GM23338 (cell line): ENCODE measurements around the gene OSBPL7. TPM values are rescaled to one million over a fixed set of nuclear protein-coding genes. Genes with fewer than 3 reads are reported as not detected.

Source experiments
- ATAC-seq: fragments of 200-7000 bp; cut with Tn5 transposase; 3 replicates; pipeline ENCODE4 v1.9.1; 2020
- DNase-seq: peaks from one replicate; pipeline ENCODE4 v3.0.0-alpha.2; 2015; ENCODE audit warnings: low spot score
- H2AFZ ChIP-seq: fragments of 200-600 bp; sonication (generic); 2 replicates; pipeline ENCODE4 v1.8.0; 2016; ENCODE audit warnings: antibody characterized with exemption, mild to moderate bottlenecking, moderate library complexity
- H3F3A ChIP-seq: fragments of 200-600 bp; sonication (generic); replicated peaks from 2 replicates; pipeline ENCODE4 v1.8.0; 2017; ENCODE audit warnings: antibody characterized with exemption, mixed run types, low read depth
- H3K27ac ChIP-seq: fragments of 200-600 bp; sonication (generic); 2 replicates; pipeline ENCODE4 v1.6.1; 2016; ENCODE audit warnings: low read depth
- H3K27me3 ChIP-seq: fragments of 200-600 bp; sonication (generic); 2 replicates; pipeline ENCODE4 v1.8.0; 2016; ENCODE audit warnings: mild to moderate bottlenecking, mixed run types, moderate library complexity; ENCODE audit not compliant: insufficient read depth
- H3K36me3 ChIP-seq: fragments of 200-600 bp; sonication (generic); 2 replicates; pipeline ENCODE4 v1.8.0; 2016; ENCODE audit warnings: mild to moderate bottlenecking; ENCODE audit not compliant: insufficient read depth
- H3K4me1 ChIP-seq: fragments of 200-600 bp; sonication (generic); 2 replicates; pipeline ENCODE4 v1.8.0; 2016; ENCODE audit warnings: mild to moderate bottlenecking, moderate library complexity; ENCODE audit not compliant: insufficient read depth
- H3K4me2 ChIP-seq: fragments of 200-600 bp; sonication (generic); 2 replicates; pipeline ENCODE4 v1.7.1; 2017; ENCODE audit warnings: mixed run types
- H3K4me3 ChIP-seq: fragments of 200-600 bp; sonication (generic); 2 replicates; pipeline ENCODE4 v1.6.1; 2016; ENCODE audit warnings: mixed run types
- H3K79me2 ChIP-seq: fragments of 200-600 bp; sonication (generic); replicated peaks from 2 replicates; pipeline ENCODE4 v1.8.0; 2017; ENCODE audit warnings: mild to moderate bottlenecking; ENCODE audit not compliant: insufficient read depth
- H3K9me2 ChIP-seq: fragments of 200-600 bp; sonication (generic); 2 replicates; pipeline ENCODE4 v1.8.0; 2017; ENCODE audit not compliant: insufficient read depth
- H4K20me1 ChIP-seq: fragments of 200-600 bp; sonication (generic); replicated peaks from 2 replicates; pipeline ENCODE4 v1.8.0; 2017; ENCODE audit warnings: mild to moderate bottlenecking; ENCODE audit not compliant: insufficient read depth
- H3K27ac Mint-ChIP-seq: 2 replicates; pipeline ENCODE4 v1.8.0; 2020; ENCODE audit warnings: inconsistent platforms, mild to moderate bottlenecking, moderate library complexity, mixed read lengths
- H3K27me3 Mint-ChIP-seq: 3 replicates; pipeline ENCODE4 v1.8.0; 2022; ENCODE audit warnings: low read depth, mild to moderate bottlenecking, moderate library complexity, mixed read lengths, inconsistent platforms; ENCODE audit not compliant: insufficient read depth, poor library complexity
- H3K36me3 Mint-ChIP-seq: 3 replicates; pipeline ENCODE4 v1.8.0; 2021; ENCODE audit warnings: low read depth, mild to moderate bottlenecking, inconsistent platforms, moderate library complexity, mixed read lengths
- H3K4me1 Mint-ChIP-seq: 3 replicates; pipeline ENCODE4 v1.8.0; 2020; ENCODE audit warnings: mild to moderate bottlenecking, inconsistent platforms, mixed read lengths
- H3K4me3 Mint-ChIP-seq: 3 replicates; pipeline ENCODE4 v1.8.0; 2021; ENCODE audit warnings: moderate library complexity, mild to moderate bottlenecking, inconsistent platforms, mixed read lengths
- H3K9me3 Mint-ChIP-seq: 3 replicates; pipeline ENCODE4 v1.8.0; 2020; ENCODE audit warnings: moderate library complexity, mild to moderate bottlenecking, inconsistent platforms, mixed read lengths
- CREB1 ChIP-seq: fragments of 250-450 bp; sonication (Bioruptor Pico); IDR thresholded peaks from 2 replicates; pipeline ENCODE4 v1.5.0; 2020; ENCODE audit warnings: low read depth, mild to moderate bottlenecking, moderate library complexity
- EZH2 ChIP-seq: fragments of 200-600 bp; sonication (generic); IDR thresholded peaks from one replicate; pipeline ENCODE4 v1.8.0; 2017; ENCODE audit warnings: antibody characterized with exemption, mild to moderate bottlenecking, low read depth; ENCODE audit not compliant: unreplicated experiment
- EZH2phosphoT487 ChIP-seq: fragments of 200-600 bp; sonication (generic); IDR thresholded peaks from one replicate; pipeline ENCODE4 v1.8.1; 2018; ENCODE audit warnings: antibody characterized with exemption; ENCODE audit not compliant: unreplicated experiment
- JUNB ChIP-seq: IDR thresholded peaks from one replicate; pipeline ENCODE4 v1.6.1; 2016; ENCODE audit warnings: antibody characterized with exemption; ENCODE audit not compliant: unreplicated experiment
- NANOG ChIP-seq: IDR thresholded peaks from 2 replicates; pipeline ENCODE4 v1.6.1; 2016; ENCODE audit warnings: antibody characterized with exemption, borderline replicate concordance
- POLR2AphosphoS5 ChIP-seq: IDR thresholded peaks from 2 replicates; pipeline ENCODE4 v1.6.1; 2016; ENCODE audit warnings: antibody characterized with exemption, low read depth
- REST ChIP-seq: IDR thresholded peaks from one replicate; pipeline ENCODE4 v1.6.1; 2018; ENCODE audit warnings: antibody characterized with exemption; ENCODE audit not compliant: unreplicated experiment
- STAT1 ChIP-seq: IDR thresholded peaks from one replicate; pipeline ENCODE4 v1.6.1; 2016; ENCODE audit warnings: antibody characterized with exemption; ENCODE audit not compliant: unreplicated experiment
- ZNF114 ChIP-seq: fragments of 250-450 bp; sonication (Bioruptor Pico); IDR thresholded peaks from 2 replicates; pipeline ENCODE4 v1.5.0; 2020; ENCODE audit warnings: mild to moderate bottlenecking, moderate library complexity
- ZNF331 ChIP-seq: fragments of 250-450 bp; sonication (Bioruptor Pico); IDR thresholded peaks from 2 replicates; pipeline ENCODE4 v1.5.0; 2020; ENCODE audit warnings: low read depth, mild to moderate bottlenecking, moderate library complexity
- ZNF462 ChIP-seq: fragments of 250-450 bp; sonication (Bioruptor Pico); IDR thresholded peaks from 2 replicates; pipeline ENCODE4 v1.5.0; 2020; ENCODE audit warnings: mild to moderate bottlenecking, moderate library complexity
- polyA plus RNA-seq: library from polyadenylated mRNA; unstranded; fragments of >200 nt; fragmentation: Nextera tagmentation; extraction: Ambion mirVana; gene quantifications from 2 replicates; pipeline ENCODE4 v1.2.1, GENCODE V29; 2016
- total RNA-seq: library from RNA; depleted of rRNA; stranded (reverse); fragments of >200 nt; shearing (Covaris generic); gene quantifications from 2 replicates; pipeline ENCODE4 v1.2.3, GENCODE V29; 2014
- TF ChIP-seq, protein P1 (sequence below): IDR thresholded peaks from 2 replicates; pipeline ENCODE4 v1.6.1; 2016; ENCODE audit warnings: antibody characterized with exemption

OSBPL7 gene
- total and polyA plus RNA-seq, 2 experiments from 2014 or later, result 3.4 to 8.1 TPM

- Histone ChIP-seq H2AFZ (no peak overlapping the region), H3K27me3 (no peaks in the 10 kb centered on the region), H3K79me2 (no peaks in the 10 kb centered on the region), H3K27ac (no peak overlapping the region), H3K4me1 (no peaks in the 10 kb centered on the region), H4K20me1 (no peaks in the 10 kb centered on the region; the same call in 1 of the 2 replicates), H3K4me3 (no peak overlapping the region), H3F3A (no peaks in the 10 kb centered on the region), H3K36me3 (no peaks in the 10 kb centered on the region), H3K4me2 (no peak overlapping the region), H3K9me2 (no peaks in the 10 kb centered on the region)
- Mint-ChIP-seq H3K27me3 (peaks cover 8% of the 10 kb centered on the region), H3K4me3 (no peak overlapping the region), H3K27ac (no peak overlapping the region), H3K4me1 (no peaks in the 10 kb centered on the region), H3K36me3 (no peaks in the 10 kb centered on the region), H3K9me3 (no peaks in the 10 kb centered on the region)
- DNase-seq (no peak), ATAC-seq (no peak)
- TF ChIP-seq POLR2AphosphoS5, result no peak
- no peak for TF ChIP-seq ZNF331 (CRISPR knock-in tag)
- no peak for TF ChIP-seq JUNB
- no peak for TF ChIP-seq EZH2phosphoT487
These were observed 17.1 kb downstream of the OSBPL7 start for GRCh38 chr17:47804461-47804860.

- Histone ChIP-seq H3K9me2 (no peaks in the 10 kb centered on the region), H3K4me3 (no peak overlapping the region), H2AFZ (no peak overlapping the region), H3K27ac (no peak overlapping the region), H4K20me1 (no peaks in the 10 kb centered on the region; the same call in 1 of the 2 replicates), H3K79me2 (no peaks in the 10 kb centered on the region), H3K27me3 (no peaks in the 10 kb centered on the region), H3K4me2 (no peak overlapping the region), H3K36me3 (no peaks in the 10 kb centered on the region), H3F3A (no peaks in the 10 kb centered on the region), H3K4me1 (no peaks in the 10 kb centered on the region)
- TF ChIP-seq CREB1 (CRISPR knock-in tag), result no peak
- no peak for TF ChIP-seq POLR2AphosphoS5
- TF ChIP-seq, protein P1, sequence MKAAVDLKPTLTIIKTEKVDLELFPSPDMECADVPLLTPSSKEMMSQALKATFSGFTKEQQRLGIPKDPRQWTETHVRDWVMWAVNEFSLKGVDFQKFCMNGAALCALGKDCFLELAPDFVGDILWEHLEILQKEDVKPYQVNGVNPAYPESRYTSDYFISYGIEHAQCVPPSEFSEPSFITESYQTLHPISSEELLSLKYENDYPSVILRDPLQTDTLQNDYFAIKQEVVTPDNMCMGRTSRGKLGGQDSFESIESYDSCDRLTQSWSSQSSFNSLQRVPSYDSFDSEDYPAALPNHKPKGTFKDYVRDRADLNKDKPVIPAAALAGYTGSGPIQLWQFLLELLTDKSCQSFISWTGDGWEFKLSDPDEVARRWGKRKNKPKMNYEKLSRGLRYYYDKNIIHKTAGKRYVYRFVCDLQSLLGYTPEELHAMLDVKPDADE, result no peak
- TF ChIP-seq EZH2, result no peak
- TF ChIP-seq ZNF331 (CRISPR knock-in tag), result no peak
- TF ChIP-seq REST, result no peak
- no peak for TF ChIP-seq JUNB
- TF ChIP-seq NANOG, result no peak
- no peak for TF ChIP-seq EZH2phosphoT487
- TF ChIP-seq ZNF462 (CRISPR knock-in tag), result no peak
- TF ChIP-seq STAT1, result no peak
- TF ChIP-seq ZNF114 (CRISPR knock-in tag), result no peak
- Mint-ChIP-seq H3K9me3 (no peaks in the 10 kb centered on the region), H3K27me3 (peaks cover 8% of the 10 kb centered on the region), H3K36me3 (no peaks in the 10 kb centered on the region), H3K4me1 (no peaks in the 10 kb centered on the region), H3K4me3 (no peak overlapping the region), H3K27ac (no peak overlapping the region)
- ATAC-seq (no peak), DNase-seq (no peak)
These were observed 17.8 kb downstream of the OSBPL7 start for GRCh38 chr17:47803751-47804150.
